Neural progenitor cell (in vitro differentiated cells): ENCODE results near the gene KDELR1.

Experiments
- EZH2 ChIP-seq: fragments of 200-600 bp; sonication (generic); IDR thresholded peaks from 2 replicates; pipeline ENCODE4 v1.6.1; 2017; ENCODE audit warnings: antibody characterized with exemption, mild to moderate bottlenecking, moderate library complexity
- EZH2phosphoT487 ChIP-seq: fragments of 200-600 bp; sonication (generic); IDR thresholded peaks from 2 replicates; pipeline ENCODE4 v1.6.1; 2017; ENCODE audit warnings: antibody characterized with exemption
- TF ChIP-seq, protein P1 (sequence below): fragments of 200-600 bp; sonication (generic); IDR thresholded peaks from 2 replicates; pipeline ENCODE4 v1.5.1; 2017; ENCODE audit warnings: antibody characterized with exemption, mild to moderate bottlenecking

DNA sequence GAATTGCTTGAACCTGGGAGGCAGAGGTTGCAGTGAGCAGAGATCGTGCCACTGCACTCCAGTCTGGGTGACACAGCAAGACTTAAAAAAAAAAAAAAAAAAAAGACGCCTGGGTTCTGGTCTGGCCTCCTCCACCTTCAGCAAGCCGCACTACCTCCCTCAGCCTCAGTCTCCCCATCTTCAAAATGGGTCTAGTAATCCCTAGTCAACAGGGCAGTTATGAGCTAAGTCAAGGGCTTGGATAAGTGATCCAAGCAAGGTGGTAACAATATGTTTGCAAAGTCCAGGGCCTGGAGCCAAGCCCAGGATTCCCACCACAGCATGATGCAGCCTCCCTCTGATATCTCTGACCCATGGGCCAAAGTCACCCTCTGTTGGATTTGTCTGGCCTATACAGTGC, 4.4 kb downstream of the KDELR1 start:
- TF ChIP-seq EZH2 (no peak), EZH2phosphoT487 (no peak)
- TF ChIP-seq, protein P1, sequence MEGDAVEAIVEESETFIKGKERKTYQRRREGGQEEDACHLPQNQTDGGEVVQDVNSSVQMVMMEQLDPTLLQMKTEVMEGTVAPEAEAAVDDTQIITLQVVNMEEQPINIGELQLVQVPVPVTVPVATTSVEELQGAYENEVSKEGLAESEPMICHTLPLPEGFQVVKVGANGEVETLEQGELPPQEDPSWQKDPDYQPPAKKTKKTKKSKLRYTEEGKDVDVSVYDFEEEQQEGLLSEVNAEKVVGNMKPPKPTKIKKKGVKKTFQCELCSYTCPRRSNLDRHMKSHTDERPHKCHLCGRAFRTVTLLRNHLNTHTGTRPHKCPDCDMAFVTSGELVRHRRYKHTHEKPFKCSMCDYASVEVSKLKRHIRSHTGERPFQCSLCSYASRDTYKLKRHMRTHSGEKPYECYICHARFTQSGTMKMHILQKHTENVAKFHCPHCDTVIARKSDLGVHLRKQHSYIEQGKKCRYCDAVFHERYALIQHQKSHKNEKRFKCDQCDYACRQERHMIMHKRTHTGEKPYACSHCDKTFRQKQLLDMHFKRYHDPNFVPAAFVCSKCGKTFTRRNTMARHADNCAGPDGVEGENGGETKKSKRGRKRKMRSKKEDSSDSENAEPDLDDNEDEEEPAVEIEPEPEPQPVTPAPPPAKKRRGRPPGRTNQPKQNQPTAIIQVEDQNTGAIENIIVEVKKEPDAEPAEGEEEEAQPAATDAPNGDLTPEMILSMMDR, result no peak
